Stimulated activated CD8-positive, alpha-beta memory T cell treated with anti-CD3 and anti-CD28 coated beads, Interleukin-7, amount 100 ng/mL, for 48 hours (primary cell): Measurements from ENCODE around the gene NRP2.
A peak's percentile ranks its signal among the peaks of the same experiment; 100 is the strongest.

Source experiments
- DNase-seq, 2 donors: peaks; one replicate each; pipeline ENCODE4 v3.0.0-alpha.2; 2020; ENCODE audit warnings: low read depth in 1 of 2; ENCODE audit errors: extremely low read depth in 1 of 2

The NRP2 gene

GRCh38 chr2:205752924-205753323, 70.6 kb downstream of the NRP2 start:
- no peak for DNase-seq

DNA sequence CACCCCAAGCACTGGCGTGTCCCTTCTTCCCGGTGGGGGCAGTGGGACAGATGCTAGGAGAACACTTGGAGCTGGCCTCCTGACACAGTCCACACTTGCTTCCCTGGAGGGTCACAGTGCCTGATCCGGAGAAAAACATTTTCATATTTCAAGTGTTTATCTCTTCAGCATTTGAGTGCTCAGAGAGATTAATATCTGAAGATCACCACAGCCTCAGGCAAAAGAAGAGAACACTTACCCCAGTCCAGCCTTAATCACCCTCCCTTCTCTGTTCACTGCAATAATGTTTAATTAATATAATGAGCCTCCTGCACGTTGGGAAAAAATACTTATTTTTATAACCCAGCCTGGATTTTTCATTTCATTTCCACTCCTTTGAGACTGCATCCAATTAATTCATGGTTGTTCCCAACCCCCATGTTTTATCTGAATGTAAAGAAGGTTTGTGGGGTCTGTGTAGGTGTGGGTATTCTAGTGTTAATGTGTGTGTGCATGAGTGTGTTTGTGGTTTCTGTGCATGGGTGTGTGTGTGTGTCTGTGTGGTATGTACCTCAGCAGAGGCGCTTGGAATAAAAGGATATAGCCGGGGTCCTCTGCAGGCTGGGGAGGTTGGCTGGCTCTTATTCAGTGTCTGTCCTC, 72.1 kb downstream of the NRP2 start:
- DNase-seq: no peak

GRCh38 chr2:205754924-205755321, 72.6 kb downstream of the NRP2 start:
- DNase-seq: no peak

- no peak for DNase-seq
These were observed 73.6 kb downstream of the NRP2 start for GRCh38 chr2:205755923-205756322.

DNA sequence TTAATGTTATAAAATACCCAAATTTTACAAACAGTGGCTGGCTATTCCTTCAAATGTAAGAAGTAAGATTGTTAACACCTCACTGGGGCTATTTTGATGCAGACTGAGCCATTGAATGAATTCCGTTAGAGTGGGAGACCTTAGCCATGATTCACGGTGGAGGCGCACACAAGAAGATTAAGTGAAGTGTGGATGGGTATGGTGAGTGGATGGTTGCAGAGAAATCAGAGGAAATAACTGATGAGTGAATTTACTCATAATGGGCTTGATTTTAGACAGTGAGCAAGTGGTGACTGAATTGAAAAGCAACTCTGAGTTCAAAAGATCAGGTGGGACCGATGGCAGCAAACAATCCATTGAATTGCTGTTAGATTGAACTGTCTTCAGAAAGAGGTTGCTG, 75.0 kb downstream of the NRP2 start:
- DNase-seq: no peak

DNA sequence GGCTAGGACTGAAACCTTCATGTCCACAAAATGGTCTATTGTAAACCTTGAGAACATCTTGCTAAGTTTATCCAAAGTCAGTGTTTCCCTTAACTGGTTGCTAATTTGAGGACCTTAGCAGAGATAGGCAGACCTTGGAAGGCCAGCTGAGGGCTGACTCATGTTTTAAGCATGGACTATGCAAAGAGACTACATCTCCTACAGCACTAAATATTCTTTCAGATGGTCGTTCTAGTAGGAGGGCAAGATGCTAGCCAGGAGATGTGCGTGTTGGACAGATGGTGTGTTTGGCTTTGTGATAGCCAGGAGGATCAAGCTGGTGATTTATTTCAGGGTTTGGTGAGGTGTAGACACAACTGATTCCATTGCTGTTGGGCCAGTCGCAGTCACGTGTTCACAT, 75.8 kb downstream of the NRP2 start:
- DNase-seq: no peak

DNA sequence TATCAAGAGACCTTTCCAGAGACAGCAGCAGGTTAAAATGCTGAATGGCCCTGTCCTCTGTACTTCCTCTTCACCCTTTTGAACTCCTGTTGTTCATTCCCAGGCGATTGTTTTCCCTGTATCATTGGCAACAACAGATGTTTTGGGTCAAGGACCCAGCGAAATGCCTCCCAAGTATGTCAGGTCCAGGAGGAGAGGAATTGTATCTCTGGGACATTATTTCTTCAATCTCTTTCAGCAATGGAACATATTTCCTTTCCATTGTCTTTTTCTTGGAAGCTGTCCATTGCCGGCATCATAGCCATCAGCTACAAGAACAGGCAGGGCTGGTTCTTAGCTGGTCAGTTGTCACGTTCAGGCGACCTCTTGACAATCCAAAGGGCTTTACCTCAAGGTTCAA, 76.2 kb downstream of the NRP2 start:
- no peak for DNase-seq

GRCh38 chr2:205759257-205759656, 77.0 kb downstream of the NRP2 start:
- DNase-seq: no peak

GRCh38 chr2:205759732-205760131, 77.4 kb downstream of the NRP2 start:
- no peak for DNase-seq

GRCh38 chr2:205760157-205760556, 77.9 kb downstream of the NRP2 start:
- no peak for DNase-seq

- DNase-seq: no peak
These were observed 79.1 kb downstream of the NRP2 start for GRCh38 chr2:205761421-205761820.

GRCh38 chr2:205762881-205763280, 80.6 kb downstream of the NRP2 start:
- no peak for DNase-seq

DNA sequence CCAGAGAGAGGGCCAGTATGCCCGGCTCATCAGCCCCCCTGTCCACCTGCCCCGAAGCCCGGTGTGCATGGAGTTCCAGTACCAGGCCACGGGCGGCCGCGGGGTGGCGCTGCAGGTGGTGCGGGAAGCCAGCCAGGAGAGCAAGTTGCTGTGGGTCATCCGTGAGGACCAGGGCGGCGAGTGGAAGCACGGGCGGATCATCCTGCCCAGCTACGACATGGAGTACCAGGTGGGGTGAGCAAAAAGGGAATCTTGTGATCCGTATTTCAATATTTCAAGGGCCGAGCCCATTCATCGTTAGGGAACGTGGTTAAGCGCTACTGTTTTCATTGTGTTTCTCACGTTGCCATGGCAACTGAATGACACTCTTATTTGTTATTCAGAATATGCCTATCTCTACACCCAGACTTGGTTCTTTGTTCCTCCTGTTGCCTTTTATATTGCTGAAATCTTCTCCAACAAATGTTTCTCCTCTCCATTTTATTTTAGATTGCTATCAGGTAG, 81.5 kb downstream of the NRP2 start:
- no peak for DNase-seq

DNA sequence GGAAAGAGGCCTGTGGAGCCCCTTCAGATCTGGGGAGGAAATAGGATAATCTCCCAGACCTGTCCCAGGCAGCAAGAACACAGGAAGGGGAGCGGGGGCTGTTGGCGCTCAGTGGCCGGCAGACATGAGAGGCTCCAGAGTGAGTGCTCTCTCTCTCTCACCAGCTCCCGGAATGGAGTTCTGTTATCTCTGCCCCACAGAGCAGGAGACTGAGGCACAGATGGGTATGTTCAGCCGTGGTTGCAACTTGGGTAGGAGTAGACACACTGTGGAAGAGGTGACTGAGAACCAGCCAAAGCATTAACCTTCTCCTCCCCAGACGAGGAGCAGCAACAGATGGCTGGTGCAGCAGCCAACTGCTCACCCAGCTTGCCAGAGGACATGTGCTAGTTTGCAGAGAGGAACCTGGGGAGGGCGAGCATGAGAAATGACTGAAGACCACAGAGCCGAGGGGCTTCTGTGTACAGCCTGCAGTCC, 82.0 kb downstream of the NRP2 start:
- no peak for DNase-seq

DNA sequence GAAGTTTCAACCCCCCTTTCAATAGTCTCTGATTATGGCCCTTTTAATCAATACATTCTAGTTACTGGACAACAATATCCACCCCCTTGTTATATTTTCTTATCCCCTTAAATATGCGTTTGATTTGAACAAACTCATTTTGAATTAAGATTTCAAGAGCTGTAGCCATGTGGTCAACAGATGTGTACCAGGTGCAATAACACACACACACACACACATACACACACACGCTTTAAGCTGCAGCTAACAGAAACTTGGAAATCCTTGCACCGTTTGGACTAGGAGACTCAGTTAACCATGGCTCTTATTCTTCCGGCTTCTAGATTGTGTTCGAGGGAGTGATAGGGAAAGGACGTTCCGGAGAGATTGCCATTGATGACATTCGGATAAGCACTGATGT, 82.8 kb downstream of the NRP2 start:
- DNase-seq: no peak

DNA sequence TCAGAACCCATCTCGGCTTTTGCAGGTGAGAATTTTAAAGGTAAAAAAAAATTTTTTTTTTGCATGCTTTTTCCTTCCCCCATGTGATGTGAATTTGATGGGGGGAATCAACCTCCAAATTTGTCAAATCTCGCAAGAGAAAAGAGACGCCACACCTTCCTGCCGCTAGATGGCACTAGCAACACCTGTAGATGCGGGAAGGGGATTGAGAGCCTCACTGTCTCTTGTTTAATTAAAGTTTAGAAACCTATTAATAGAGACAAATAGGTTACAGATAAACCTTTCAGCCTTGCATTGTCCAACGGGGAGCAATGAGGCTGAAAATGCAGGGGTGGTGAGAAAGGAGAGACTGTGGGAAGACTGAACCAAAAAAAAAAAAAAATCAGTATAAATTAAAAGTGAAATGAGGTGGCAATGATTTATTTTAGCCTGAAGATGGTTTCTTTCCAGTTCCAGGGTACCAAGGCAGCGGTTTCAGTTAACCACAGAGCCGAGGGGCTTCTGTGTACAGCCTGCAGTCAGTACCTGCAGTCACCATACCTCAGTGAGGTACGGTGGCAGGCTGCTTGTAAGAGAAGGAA, 84.6 kb downstream of the NRP2 start:
- DNase-seq: peak; percentile 3 to 21

GRCh38 chr2:205767617-205768016, 85.3 kb downstream of the NRP2 start:
- DNase-seq: no peak

- no peak for DNase-seq
These were observed 86.0 kb downstream of the NRP2 start for GRCh38 chr2:205768341-205768740.

DNA sequence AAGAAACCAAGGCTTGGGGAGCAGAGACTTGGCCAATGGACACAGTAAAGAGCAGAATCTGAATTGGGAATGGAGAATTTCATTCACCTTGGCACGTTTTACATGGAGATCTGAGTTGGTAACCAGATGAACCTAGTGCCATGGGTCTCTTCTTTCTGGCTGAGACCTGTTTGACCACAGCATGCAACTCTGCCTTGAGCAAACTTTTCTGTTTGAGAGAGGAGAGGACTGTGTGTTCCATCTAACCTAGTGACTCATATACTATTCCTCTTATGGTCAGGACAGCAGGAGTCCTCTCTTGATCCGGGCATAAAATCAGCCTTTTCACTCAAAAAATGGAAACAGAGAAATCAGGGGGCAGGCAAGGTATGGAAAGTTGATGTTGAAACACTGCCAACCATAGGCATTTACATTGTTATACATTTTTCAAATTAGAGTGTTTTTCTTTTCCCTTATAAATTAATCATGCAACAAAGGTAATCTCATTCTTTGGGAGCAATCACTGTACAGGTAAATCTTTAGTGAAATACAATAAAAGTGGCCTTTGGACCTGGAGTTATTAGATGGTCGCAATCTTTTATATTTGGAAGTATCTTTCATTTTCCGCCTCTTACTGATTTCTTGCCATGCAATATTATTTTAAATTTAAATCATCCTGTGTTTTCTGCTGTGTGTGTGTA, 86.7 kb downstream of the NRP2 start:
- DNase-seq: no peak

DNA sequence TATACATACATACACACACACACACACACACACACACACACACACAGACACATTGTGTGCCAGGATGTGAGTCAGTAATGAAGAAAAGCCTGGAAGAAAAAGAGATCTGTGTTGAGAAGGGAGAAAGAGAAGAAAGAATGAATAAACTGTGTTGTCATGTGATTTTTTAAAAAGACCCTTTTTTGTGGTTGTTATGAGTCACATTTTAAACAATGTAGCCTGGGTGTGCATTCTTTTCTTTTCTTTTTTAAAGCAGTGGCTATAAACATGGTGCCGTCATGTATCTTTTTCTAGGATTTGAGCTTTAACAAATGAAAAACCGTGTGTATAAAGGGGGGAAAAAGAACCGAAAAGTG, 87.2 kb downstream of the NRP2 start:
- no peak for DNase-seq

GRCh38 chr2:205769879-205770278, 87.6 kb downstream of the NRP2 start:
- no peak for DNase-seq

DNA sequence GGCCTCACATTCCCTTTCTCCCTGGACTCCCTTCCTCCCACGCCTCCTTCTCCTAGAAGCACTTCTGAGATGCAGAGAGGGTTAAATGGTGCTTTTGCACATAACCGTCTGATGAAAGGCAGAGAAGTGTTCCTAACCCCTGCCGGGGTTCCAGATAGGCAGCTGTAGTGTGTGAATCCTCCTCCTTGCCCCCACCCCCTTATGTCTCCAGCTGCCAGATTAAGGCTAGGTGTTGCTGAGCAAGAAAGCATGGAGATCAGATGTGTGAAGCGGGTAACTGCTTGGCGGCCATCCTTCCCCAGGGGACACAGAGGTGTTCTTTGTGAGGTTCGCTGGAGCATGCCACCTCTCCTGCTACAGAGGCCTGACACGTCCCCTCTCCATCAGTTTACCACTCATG, 88.3 kb downstream of the NRP2 start:
- no peak for DNase-seq
